GM23338 (cell line): ENCODE results near the gene GNL3.

Experiments
- CREB1 ChIP-seq: fragments of 250-450 bp; sonication (Bioruptor Pico); IDR thresholded peaks from 2 replicates; pipeline ENCODE4 v1.5.0; 2020; ENCODE audit warnings: low read depth, mild to moderate bottlenecking, moderate library complexity
- CTCF ChIP-seq, 2 experiments: fragments of 200-600 bp in 1 of 2; sonication (generic) in 1 of 2; conservative IDR thresholded peaks; 2 replicates each; pipeline versions ENCODE4 v1.5.1 to v1.6.1; 2016 to 2017; ENCODE audit warnings: antibody characterized with exemption in 2 of 2, low read depth in 2 of 2, mild to moderate bottlenecking in 2 of 2, moderate library complexity in 1 of 2
- ETS1 ChIP-seq: IDR thresholded peaks from 2 replicates; pipeline ENCODE4 v1.6.1; 2016; ENCODE audit warnings: antibody characterized with exemption
- EZH2 ChIP-seq: fragments of 200-600 bp; sonication (generic); IDR thresholded peaks from one replicate; pipeline ENCODE4 v1.8.0; 2017; ENCODE audit warnings: antibody characterized with exemption, mild to moderate bottlenecking, low read depth; ENCODE audit not compliant: unreplicated experiment
- ZNF114 ChIP-seq: fragments of 250-450 bp; sonication (Bioruptor Pico); IDR thresholded peaks from 2 replicates; pipeline ENCODE4 v1.5.0; 2020; ENCODE audit warnings: mild to moderate bottlenecking, moderate library complexity

GRCh38 chr3:52722491-52722890, 36.7 kb downstream of the GNL3 start:
- TF ChIP-seq CTCF (conservative IDR thresholded peaks at IDR 0.05; ENCODE audit: low read depth in 2 of 2) (no peak), EZH2 (no peak), CREB1 (CRISPR knock-in tag) (no peak), ZNF114 (no peak), ETS1 (no peak)
